GM18907 (cell line): Measurements from ENCODE around the gene CRAMP1.
A peak's percentile ranks its signal among the peaks of the same experiment; 100 is the strongest.

Source experiments
- ATAC-seq: cut with Tn5 transposase; IDR thresholded peaks from one replicate; pipeline ENCODE4 v1.9.1; 2021; ENCODE audit warnings: mild to moderate bottlenecking, moderate library complexity; ENCODE audit not compliant: unreplicated experiment

Gene CRAMP1

DNA sequence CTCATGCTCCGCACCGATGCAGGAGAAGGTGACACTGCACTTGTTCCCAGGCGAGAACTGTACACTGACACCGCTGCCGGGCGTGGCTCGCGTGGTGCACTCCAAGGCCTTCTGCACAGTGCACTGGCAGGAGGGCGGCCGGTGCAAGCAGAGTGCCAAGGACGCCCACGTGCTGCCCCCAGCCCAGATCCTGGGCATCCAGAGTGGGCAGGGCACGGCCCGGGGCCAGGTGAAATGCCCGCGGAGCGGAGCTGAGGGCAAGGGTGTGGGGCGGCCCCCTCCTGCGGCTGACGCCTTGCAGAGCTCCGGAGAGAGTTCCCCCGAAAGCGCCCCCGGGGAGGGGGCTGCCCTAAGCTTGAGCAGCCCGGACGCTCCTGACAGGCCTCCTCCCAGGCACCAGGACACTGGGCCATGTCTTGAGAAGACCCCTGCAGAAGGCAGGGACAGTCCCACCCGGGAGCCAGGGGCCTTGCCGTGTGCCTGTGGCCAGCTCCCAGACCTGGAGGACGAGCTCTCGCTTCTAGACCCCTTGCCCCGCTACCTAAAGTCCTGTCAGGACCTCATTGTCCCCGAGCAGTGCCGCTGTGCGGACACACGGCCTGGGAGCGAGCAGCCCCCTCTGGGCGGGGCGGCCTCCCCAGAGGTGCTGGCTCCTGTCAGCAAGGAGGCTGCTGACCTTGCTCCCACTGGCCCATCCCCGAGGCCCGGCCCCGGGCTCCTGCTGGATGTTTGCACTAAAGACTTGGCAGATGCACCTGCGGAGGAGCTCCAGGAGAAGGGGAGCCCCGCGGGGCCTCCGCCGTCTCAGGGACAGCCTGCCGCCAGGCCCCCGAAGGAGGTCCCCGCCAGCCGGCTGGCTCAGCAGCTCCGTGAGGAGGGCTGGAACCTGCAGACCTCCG, 44.0 kb downstream of the CRAMP1 start:
- no peak for ATAC-seq

DNA sequence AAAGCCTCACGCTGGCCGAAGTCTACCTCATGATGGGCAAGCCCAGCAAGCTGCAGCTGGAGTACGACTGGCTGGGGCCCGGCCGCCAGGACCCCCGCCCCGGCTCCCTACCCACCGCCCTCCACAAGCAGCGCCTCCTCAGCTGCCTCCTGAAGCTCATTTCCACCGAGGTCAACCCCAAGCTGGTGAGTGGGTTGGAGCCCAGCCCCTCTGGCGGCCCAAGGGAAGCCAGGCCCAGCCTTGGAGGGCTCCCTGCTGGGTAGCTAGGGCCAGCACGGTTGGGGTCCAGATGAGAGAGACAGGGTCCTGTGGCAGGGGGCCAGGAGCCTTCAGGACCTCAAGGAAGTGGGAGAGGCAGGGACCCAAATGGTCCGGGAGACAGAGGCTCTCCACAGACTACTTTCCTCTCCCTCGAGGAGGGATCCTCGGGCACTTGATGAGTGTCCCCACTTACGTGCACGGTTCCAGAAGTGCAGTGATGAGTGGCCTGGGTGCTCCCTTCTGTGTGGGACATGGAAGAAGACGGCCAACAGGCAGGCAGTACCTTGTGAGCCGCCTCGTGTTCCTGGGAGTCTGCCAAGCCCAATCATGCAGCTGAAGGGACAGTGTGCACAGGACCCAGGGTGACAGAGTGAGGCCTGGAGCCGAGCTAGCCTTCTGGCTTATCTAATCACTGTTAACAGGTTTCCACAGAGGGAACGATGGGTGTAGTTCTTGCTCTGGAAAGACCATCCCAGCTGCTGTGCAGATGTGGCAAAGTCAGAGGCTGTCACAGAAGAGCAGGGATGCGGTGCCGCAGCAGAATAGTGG, 44.9 kb downstream of the CRAMP1 start:
- ATAC-seq = no peak

DNA sequence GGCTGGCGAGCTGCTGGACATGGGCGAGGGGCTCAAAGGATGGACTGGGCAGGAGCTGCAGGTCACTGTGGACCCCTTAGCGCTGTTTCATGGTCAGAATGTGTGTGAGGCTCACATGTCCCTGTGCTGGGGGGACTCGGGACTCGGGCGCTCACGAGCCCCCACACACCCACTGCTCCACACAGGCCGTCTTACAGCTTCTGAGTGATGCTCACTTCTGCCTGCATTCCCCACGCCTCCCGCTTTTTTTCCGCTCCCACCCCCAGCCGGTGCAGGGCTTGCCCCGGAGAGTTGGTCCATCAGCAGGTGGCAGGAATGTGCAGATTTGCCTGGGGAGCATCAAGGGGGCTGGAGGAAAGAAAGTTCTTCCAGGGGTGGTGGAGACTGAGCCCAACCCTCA, 45.7 kb downstream of the CRAMP1 start:
- ATAC-seq = no peak

DNA sequence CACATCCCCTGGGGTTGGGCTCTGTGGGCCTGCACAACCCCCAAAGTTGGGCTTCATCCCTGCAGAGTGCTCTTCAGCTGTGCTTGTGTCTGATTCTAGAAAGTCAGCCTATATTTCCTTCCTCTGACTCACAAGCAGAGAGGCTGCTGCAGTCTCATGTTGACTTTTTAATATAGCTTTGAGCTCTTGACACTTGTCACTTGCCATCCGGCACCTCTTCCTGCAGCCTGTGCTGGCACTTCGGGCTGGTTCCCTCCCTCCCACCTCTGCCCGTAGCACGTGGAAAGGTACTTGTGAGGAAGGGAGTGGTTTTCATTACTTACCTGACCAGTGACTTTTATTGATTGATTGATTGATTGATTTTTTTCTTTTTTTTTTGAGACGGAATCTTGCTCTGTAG, 46.9 kb downstream of the CRAMP1 start:
- no peak for ATAC-seq

DNA sequence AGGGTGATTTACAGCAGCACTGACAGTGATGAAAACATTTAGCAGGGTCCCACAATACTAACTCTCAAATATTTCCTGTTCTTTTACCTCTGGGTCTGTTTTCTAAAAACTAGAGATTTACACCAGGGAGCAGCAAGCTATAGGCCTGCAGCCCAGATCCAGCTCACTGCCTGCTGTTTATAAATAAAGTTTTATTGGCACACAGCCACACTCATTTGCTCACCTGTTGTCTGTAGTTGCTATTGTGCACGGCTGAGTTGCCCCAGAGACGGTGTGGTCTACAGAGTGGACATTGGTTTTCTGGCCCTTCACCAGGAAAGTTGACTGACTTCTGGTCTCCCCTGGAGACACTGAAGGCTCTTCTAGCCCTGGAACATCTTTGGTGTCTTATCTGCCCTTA, 49.7 kb downstream of the CRAMP1 start:
- ATAC-seq = no peak

DNA sequence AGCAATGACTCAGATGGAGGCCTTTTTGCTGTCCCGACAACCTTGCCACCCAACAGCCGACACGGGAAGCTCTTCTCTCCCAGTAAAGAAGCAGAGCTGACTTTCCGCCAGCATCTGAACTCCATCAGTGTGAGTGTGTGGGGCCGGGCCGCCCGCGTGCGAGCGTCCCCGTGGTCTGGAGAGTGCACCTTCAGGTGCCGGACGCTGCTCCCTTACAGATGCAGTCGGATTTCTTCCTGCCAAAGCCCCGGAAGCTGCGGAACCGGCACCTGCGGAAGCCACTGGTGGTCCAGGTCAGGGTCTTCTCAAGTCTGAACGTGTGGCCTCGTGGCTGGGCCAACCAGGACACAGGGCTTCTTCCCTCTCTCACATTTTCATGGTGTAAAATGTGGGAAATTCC, 50.4 kb downstream of the CRAMP1 start:
- no peak for ATAC-seq

DNA sequence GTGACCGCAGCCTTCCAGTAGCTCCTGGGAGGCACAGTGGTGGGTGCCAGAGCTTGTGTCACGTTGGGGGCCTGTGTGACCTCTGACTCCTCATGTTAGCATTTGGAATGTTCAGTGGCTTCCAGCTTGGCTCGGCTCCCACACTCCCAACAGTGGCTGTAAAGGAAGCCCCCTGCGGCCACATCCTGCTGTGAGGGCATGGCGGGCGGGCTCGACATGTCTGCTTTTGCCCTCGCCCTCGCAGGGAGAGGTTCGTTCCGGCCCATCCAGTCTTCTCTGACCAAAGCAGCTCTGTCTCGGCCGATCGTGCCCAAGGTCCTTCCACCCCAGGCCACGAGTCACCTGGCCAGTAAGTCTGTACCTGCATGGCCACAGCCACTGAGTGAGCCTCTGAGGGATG, 53.7 kb downstream of the CRAMP1 start:
- ATAC-seq = no peak

DNA sequence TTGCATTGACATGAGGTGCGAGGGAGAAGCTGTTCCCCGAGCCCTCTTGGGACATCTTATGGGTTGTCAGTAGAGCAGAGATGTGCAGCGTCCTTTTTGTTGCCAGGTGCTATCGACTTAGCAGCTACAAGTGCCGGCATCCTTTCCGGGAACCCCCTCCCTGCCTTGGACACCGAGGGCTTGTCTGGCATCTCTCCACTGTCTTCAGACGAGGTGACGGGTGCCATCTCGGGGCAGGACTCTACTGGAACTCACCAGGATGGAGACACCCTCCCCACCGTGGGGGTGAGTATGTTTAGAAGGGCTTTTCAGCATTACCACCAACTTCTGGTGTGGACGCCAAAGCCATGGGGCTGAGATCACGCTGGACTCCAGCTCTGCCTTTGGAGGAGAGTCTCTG, 54.2 kb downstream of the CRAMP1 start:
- ATAC-seq = no peak

DNA sequence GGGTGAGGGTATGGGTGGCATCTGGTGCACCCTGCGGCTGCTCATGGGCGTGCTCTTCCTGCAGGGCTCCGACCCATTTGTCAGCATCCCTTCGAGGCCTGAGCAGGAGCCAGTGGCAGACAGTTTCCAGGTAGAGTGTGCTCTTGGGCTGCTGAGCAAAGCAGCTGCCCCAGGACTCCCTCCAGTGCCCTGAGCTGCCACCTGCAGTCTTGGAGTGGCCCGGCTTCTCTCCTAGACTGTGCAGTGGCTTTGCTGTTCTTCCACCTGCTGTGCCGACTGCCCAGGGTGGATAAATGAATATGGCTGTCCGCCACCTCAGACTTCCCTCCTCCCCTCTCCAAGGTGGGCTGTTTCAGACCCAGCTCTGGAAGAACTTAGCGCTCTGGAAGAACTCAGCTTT, 55.1 kb downstream of the CRAMP1 start:
- no peak for ATAC-seq

DNA sequence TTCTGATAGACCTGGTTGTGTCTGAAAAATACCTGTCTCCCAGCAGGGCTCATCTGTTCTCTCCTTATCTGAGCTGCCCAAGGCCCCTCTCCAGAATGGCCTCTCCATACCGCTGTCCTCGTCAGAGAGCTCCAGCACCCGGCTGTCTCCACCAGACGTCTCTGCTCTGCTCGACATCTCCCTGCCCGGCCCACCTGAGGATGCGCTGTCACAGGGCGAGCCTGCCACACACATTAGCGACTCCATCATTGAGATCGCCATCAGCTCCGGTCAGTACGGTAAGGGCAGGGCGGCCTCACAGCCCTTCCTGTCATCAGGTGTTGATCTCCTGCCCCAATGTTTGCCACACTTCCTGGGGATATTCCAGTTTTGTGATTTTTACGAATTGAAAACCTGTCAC, 55.8 kb downstream of the CRAMP1 start:
- no peak for ATAC-seq

DNA sequence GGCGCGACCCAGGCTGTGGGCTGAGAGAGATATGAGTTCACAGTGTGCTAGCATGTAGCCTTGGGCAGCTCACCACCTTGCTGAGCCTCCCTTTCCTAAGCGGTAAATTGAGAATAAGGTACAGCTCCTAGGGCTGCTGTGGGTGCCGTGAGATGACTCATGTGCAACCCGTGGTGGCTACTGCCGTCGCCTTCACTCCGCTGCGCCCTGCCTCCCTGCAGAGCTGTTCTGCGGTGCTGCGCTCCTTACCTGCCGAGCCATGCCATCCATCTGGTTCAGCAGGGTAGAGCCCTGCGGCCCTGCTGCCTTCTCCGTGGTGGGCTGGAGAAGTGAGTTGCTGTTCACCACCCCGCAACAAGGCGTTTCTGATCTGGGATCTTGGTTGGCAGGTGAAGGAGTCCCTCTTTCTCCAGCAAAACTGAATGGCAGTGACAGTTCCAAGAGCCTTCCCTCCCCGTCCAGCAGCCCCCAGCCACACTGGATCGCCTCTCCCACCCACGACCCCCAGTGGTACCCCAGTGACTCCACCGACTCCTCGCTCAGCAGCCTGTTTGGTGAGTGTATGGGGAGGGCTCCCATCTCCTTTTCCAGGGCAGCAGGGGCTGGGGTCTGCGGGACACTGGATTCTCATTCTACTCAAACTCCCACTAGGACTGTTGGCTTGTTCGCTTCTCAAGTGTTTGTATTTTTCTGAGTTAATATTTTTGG, 56.6 kb downstream of the CRAMP1 start:
- ATAC-seq = no peak

DNA sequence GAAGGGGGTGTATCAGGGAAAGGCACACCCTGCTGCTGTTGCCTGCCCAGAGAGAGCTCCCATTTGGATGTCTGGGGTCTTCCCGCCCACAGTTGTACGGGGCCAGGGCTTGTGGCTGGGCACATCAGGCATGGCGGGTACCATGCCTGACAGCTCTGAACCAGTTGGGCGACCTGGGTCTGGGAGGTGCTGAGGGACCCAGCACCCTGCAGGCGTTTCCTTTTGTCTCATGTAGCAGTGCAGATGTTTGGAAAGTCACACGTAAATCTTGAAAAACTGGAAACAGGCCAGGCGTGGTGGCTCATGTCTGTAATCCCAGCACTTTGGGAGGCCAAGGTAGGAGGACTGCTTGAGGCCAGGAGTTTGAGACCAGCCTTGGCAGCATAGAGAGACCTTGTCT, 57.5 kb downstream of the CRAMP1 start:
- ATAC-seq = no peak

DNA sequence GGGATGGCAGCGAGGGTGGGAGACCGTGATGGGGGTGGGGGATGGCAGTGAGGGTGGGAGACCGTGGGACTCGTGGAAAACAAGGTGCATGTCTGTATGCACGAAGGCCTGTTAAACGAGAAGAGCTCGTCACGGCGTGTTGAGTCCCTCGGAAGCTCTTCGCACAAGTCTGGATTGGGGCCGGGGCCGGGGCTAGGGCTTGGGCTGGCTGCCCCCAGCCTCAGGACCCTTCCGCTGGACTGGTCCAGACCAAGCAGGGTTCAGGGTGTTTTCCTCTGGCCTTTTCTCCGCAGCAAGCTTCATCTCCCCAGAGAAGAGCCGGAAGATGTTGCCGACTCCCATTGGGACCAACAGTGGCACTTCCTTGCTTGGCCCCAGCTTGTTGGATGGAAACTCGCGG, 58.2 kb downstream of the CRAMP1 start:
- ATAC-seq = no peak

DNA sequence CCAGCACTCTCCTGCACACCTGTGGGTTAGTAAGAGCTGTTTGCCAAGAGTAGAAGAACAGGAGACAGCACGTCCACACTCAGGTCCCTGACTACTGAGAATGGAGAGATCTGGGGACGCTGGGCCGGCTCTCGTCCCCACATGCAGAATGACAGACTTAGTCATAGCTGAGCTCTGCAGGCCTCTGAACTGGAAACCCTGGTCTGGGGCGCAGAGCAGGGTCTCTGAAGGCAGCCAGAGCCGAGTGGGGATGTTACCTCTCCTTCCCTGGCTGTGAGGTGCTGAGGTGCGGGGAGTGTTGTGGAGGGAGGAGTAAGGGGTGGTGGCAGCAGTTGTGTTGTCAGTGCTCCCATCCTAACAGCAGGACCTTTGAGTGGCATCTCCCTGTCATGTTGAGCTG, 58.7 kb downstream of the CRAMP1 start:
- ATAC-seq = no peak

DNA sequence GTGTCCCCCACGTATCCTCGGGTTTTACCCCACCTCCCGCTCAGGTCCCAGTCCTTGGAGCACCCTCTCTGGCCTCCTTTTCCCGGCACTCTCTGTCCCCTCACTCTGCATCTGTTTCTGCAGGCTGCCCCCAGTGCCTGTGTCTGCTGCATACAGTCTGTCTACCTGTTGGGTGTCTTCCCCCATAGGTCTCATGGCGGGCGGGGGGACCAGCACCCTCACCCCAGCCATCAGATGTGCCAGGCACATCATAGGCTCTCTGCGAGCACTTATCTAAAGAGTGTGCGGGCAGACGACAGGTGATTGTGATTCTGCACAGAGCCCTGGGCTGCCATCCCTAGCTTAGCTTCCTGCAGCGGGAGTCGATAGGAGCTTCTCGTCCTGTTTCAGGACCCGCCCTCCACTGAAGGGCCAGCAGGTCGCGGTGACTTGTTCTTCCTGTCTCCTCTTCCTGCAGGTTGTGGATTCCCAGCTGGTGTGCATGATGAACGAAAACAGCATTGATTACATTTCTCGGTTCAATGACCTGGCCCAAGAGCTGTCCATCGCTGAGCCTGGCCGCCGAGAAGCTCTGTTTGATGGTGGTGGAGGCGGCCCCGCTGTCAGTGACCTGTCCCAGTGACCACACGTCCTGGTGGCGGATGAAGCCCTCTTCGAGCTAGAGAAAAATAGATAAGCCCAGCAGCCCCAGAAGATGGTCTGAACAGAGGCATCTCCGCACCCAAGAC, 61.4 kb downstream of the CRAMP1 start:
- no peak for ATAC-seq

DNA sequence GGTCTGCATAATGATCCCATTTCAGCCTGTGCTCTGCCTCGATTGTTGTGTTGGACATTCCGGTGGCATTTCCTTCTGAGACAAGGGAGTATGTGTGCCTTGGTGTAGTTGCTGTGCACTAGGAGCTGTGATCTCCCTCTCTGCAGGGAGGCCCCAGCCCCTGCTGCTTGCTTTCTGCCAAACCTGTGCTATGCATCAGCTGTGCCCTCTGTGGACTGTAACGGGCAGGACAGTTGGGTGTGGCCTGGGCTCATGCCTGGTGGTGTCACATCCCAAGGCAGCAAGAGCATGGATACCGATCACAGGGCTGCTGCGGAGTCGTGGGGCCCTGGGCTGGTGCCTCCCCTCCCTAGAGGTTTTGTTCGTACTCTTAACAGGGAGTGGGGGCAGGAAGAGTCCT, 62.1 kb downstream of the CRAMP1 start:
- ATAC-seq = no peak

DNA sequence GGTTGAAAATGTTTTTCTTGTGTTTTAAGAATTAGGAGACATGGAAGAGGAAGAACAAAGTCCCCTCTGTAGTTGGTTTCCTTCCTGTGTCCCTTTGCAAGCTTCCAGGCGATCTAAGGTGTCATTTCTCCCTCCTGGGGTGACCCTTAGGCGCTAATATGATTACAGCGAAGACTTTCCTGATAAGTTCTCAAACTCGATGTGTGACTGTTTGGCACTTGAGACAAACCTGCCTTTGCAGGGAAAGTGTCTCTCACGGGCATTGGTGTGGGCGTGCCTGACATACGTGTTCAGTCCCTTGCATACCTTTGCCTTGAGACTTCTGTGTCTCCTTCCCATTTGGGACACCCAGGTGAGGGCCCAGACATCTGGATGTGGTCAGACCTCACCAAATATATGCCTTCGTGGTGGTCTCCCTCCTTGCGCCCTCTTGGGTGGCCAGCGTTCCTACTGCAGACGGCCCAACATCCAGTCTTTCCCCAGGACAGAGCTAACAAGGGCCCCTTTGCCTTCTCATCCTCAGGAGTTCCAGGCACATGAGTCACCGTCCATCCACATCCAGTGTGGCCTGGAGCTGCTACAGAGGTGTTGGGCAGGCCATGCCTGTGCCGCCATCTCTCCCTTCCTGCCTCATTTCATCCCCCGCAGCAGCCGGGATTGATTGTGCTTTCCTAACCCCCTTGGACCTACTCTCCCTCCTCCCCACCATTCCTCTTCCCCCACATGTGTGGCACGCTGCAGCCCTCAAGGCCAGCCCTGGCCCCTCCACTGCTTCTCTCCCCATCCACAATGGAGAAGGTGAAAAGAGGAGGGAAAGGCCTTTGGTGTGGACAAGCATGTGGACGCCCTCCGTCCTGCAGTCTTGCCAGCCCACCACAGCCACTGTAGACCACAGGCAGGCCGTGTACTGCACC, 62.8 kb downstream of the CRAMP1 start:
- no peak for ATAC-seq

DNA sequence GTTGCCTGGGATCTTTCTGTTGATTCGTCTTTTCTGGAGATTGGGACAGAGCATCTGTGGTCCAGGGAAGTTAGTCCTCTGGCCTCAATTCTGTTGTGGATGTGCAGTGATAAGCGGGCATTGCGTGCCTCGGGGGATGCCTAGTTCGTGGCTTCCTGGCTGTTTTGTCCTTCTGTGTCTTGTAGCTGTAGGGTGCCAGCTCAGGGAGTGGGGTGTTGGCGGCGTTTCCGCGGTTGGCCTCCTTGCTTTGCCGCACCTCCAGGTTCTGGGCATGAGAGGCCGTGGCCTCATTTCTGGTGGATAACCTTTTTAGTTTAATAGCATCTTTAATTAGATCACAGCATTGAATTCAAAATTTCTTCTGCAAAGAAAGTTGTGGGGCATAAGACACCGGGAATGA, 64.5 kb downstream of the CRAMP1 start:
- ATAC-seq = no peak

DNA sequence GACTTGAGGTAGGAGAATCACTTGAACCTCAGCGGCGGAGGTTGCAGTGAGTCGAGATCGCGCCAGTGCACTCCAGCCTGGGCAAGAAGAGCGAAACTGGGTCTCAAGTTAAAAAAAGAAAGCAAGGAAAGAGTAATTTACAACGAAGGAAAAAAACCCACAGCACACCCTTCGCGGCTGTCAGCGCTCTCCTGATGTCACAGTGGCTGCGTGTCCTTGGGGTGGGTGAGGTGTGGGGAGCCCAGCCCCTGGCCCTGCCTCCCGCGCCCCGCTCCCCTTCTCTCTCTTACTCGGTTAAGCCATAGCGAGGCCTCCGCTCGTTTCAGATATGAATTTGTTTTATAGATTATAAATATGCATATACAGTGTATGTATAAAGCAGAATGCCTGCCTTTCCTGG, 65.2 kb downstream of the CRAMP1 start:
- ATAC-seq = no peak

DNA sequence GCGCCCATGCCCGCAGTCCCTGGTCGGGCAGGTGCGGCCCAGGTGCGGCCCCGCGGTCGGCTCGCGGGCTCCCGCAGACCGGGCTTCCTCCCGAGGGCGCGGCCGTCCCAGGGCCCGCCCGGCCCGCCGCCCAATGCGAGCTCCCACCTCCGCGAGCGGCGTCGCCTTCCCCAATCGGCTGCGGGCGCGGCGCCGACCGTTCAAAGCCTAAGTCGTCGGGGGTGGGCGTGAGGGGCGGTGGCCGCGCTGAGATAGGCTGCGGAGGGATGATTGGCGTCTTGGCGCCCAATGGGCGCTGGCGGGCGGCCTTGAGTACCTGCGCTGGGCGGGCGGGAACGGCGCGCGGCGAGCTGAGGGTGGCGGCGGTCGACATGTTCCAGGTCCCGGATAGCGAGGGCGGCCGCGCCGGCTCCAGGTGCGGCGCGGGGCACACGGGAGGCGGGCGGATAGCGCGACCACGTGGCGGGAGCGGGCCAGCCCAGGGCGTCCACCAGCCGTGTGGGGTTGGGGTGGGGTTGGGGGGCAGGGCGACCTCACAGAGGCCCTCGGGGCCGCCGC, 65.9 kb downstream of the CRAMP1 start, which contains the start of gene JPT2:
TSS of gene JPT2 (plus strand) at position 338 of the 558 bp plus-strand sequence. CDS start at position 372, 34 bp downstream.
- peak; percentile 91 for ATAC-seq
